K562 (cell line): Measurements from ENCODE around the gene NUTF2. TPM values are rescaled to one million over a fixed set of nuclear protein-coding genes. Genes with fewer than 3 reads are reported as not detected.

Experiments
- ATAC-seq: fragments of 200-7000 bp; cut with Tn5 transposase; 3 replicates; pipeline ENCODE4 v1.9.1; 2020; ENCODE audit warnings: moderate library complexity
- BruUV-seq: library from RNA; stranded (reverse); fragments of 400-500 nt; replicated peaks from 2 replicates; lab custom pipeline; 2021; lab: Mats Ljungman, UMichigan
- CTCF ChIA-PET: fragments of 300-600 bp; formaldehyde crosslinking; extraction: SDS; loops from one replicate; lab custom pipeline; 2021; ENCODE audit warnings: low intra/inter-chr PET ratio; lab: Yijun Ruan, JAX
- POLR2A ChIA-PET: fragments of 300-600, 350-650 bp; sonication (Branson Sonifier 250); formaldehyde crosslinking; extraction: SDS; loops from one replicate; lab custom pipeline; 2021; ENCODE audit warnings: antibody characterized with exemption, inconsistent platforms; lab: Yijun Ruan, JAX
- DNase-seq, 4 experiments: peaks; one replicate each; pipeline versions ENCODE4 v3.0.0 to v3.0.0-alpha.2; 2011 to 2018; ENCODE audit warnings: low spot score in 3 of 4, mixed read lengths in 3 of 4; ENCODE audit errors: extremely low read depth in 1 of 4
- FAIRE-seq: peaks from 2 replicates; lab custom pipeline; 2011; peaks lifted over from hg19 to GRCh38; lab: Jason Lieb, UNC
- H2AFZ ChIP-seq: 2 replicates; pipeline ENCODE4 v1.6.0; 2011; ENCODE audit warnings: low read depth, low read length, control low read depth, inconsistent platforms
- H3K27ac ChIP-seq: fragments of 200-600 bp; 3 replicates; pipeline ENCODE4 v1.8.0; 2011; ENCODE audit warnings: low read depth, mild to moderate bottlenecking, control low read depth, inconsistent platforms, low read length, moderate library complexity, mixed read lengths; ENCODE audit errors: extremely low read depth
- H3K27me3 ChIP-seq, 2 experiments: fragments of 300-600 bp in 1 of 2; 2 replicates in 1 of 2; 3 replicates in 1 of 2; pipeline versions ENCODE4 v1.6.0 to v1.8.0; 2011; ENCODE audit warnings: inconsistent platforms in 2 of 2, low read length in 2 of 2, mild to moderate bottlenecking in 1 of 2, mixed read lengths in 1 of 2, moderate library complexity in 1 of 2; ENCODE audit not compliant: control insufficient read depth in 2 of 2, insufficient read depth in 2 of 2
- H3K36me3 ChIP-seq: fragments of 300-600 bp; 3 replicates; pipeline ENCODE4 v1.8.0; 2011; ENCODE audit warnings: mild to moderate bottlenecking, low read length, inconsistent platforms; ENCODE audit not compliant: control insufficient read depth, insufficient read depth
- H3K4me1 ChIP-seq, 2 experiments: fragments of 200-600 bp in 1 of 2; replicated peaks in 1 of 2; 2 replicates in 1 of 2; 3 replicates in 1 of 2; pipeline versions ENCODE4 v1.5.1 to v1.8.0; 2011; ENCODE audit warnings: inconsistent platforms in 2 of 2, low read length in 2 of 2, mild to moderate bottlenecking in 1 of 2, mixed read lengths in 1 of 2, moderate library complexity in 1 of 2; ENCODE audit not compliant: control insufficient read depth in 2 of 2, insufficient read depth in 2 of 2
- H3K4me2 ChIP-seq: 2 replicates; pipeline ENCODE4 v1.6.1; 2011; ENCODE audit warnings: low read length, control low read depth, inconsistent platforms, mixed read lengths; ENCODE audit not compliant: insufficient read depth
- H3K4me3 ChIP-seq: fragments of 200-600 bp; sonication (generic), shearing (Covaris generic); 2 replicates; pipeline ENCODE4 v1.5.1; 2016; ENCODE audit warnings: control low read depth, inconsistent platforms
- H3K79me2 ChIP-seq: fragments of 200-600 bp; 3 replicates; pipeline ENCODE4 v1.8.0; 2011; ENCODE audit warnings: low read length, inconsistent platforms; ENCODE audit not compliant: control insufficient read depth, insufficient read depth
- H3K9ac ChIP-seq, 2 experiments: 2 replicates each; pipeline versions ENCODE4 v1.6.0 to v1.6.1; 2011; ENCODE audit warnings: low read depth in 2 of 2, low read length in 2 of 2, control low read depth in 1 of 2, inconsistent platforms in 1 of 2, mild to moderate bottlenecking in 1 of 2, mixed read lengths in 1 of 2; ENCODE audit not compliant: insufficient read depth in 1 of 2
- H3K9me1 ChIP-seq: one replicate; pipeline ENCODE4 v1.6.0; 2011; ENCODE audit warnings: inconsistent platforms, mild to moderate bottlenecking, low read length, moderate library complexity; ENCODE audit not compliant: control insufficient read depth, insufficient read depth
- H3K9me3 ChIP-seq: replicated peaks from 2 replicates; pipeline ENCODE4 v1.5.1; 2011; ENCODE audit warnings: low read depth, low read length, inconsistent platforms; ENCODE audit not compliant: control insufficient read depth, insufficient read depth
- H4K20me1 ChIP-seq: replicated peaks from 2 replicates; pipeline ENCODE4 v1.6.1; 2011; ENCODE audit warnings: low read length, inconsistent platforms, mixed read lengths; ENCODE audit not compliant: control insufficient read depth, insufficient read depth
- BHLHE40 ChIP-seq: IDR thresholded peaks from 2 replicates; pipeline ENCODE4 v1.6.1; 2011; ENCODE audit warnings: low read length, improper control_type of control experiment
- CBFA2T2 ChIP-seq: fragments of 450-650 bp; conservative IDR thresholded peaks from 2 replicates; pipeline ENCODE4 v1.6.1; 2017; ENCODE audit warnings: mild to moderate bottlenecking
- CBFA2T3 ChIP-seq: fragments of 450-650 bp; IDR thresholded peaks from 2 replicates; pipeline ENCODE4 v1.6.1; 2017
- FOXJ3 ChIP-seq: sonication (generic); formaldehyde crosslinking; IDR thresholded peaks from 2 replicates; pipeline ENCODE4 v1.4.0; 2020; ENCODE audit warnings: mild to moderate bottlenecking, missing genetic modification reagents
- FOXP1 ChIP-seq: sonication (generic); formaldehyde crosslinking; IDR thresholded peaks from 2 replicates; pipeline ENCODE4 v1.8.0; 2022; ENCODE audit warnings: mild to moderate bottlenecking, missing genetic modification reagents
- HMBOX1 ChIP-seq: sonication (generic); IDR thresholded peaks from 2 replicates; pipeline ENCODE4 v1.6.1; 2016
- MAFG ChIP-seq: fragments of 450-650 bp; conservative IDR thresholded peaks from 2 replicates; pipeline ENCODE4 v1.6.1; 2016; ENCODE audit warnings: missing genetic modification characterization, missing compliant biosample characterization
- MEIS2 ChIP-seq: fragments of 450-650 bp; IDR thresholded peaks from 2 replicates; pipeline ENCODE4 v1.6.1; 2014; ENCODE audit warnings: mild to moderate bottlenecking; ENCODE audit not compliant: partially characterized antibody
- NCOR1 ChIP-seq: fragments of 450-650 bp; IDR thresholded peaks from 2 replicates; pipeline ENCODE4 v1.6.1; 2016; ENCODE audit warnings: mild to moderate bottlenecking, moderate library complexity
- NEUROD1 ChIP-seq: fragments of 150-350 bp; IDR thresholded peaks from 2 replicates; pipeline ENCODE4 v1.6.1; 2014; ENCODE audit warnings: borderline replicate concordance, low read length, low read depth; ENCODE audit not compliant: partially characterized antibody
- NR2C2 ChIP-seq, 2 experiments: fragments of 200-800 bp in 1 of 2; sonication (Bioruptor generic) in 1 of 2; sonication (generic) in 1 of 2; formaldehyde crosslinking in 1 of 2; IDR thresholded peaks; 2 replicates each; pipeline versions ENCODE4 v1.6.1 to v1.8.0; 2016 to 2022; ENCODE audit warnings: mild to moderate bottlenecking in 1 of 2, missing compliant biosample characterization in 1 of 2, missing genetic modification characterization in 1 of 2, missing genetic modification reagents in 1 of 2
- NRF1 ChIP-seq, 2 experiments: fragments of 450-650 bp; IDR thresholded peaks in 1 of 2; conservative IDR thresholded peaks in 1 of 2; 2 replicates each; pipeline ENCODE4 v1.6.1; 2014; ENCODE audit warnings: mild to moderate bottlenecking in 2 of 2
- POU5F1 ChIP-seq: fragments of 150-350 bp; IDR thresholded peaks from 2 replicates; pipeline ENCODE4 v1.6.1; 2014; ENCODE audit warnings: borderline replicate concordance, low read length, low read depth, mild to moderate bottlenecking; ENCODE audit not compliant: partially characterized antibody
- RFX1 ChIP-seq: fragments of 450-650 bp; IDR thresholded peaks from 2 replicates; pipeline ENCODE4 v1.6.1; 2016; ENCODE audit warnings: mild to moderate bottlenecking, moderate library complexity
- SMARCE1 ChIP-seq: fragments of 450-650 bp; IDR thresholded peaks from 2 replicates; pipeline ENCODE4 v1.7.1; 2016; ENCODE audit warnings: mild to moderate bottlenecking
- SPI1 ChIP-seq: IDR thresholded peaks from 2 replicates; pipeline ENCODE4 v1.6.1; 2011; ENCODE audit warnings: low read depth, low read length, control low read depth, borderline replicate concordance
- STAT5B ChIP-seq: fragments of 250-450 bp; sonication (Bioruptor Pico); IDR thresholded peaks from 2 replicates; pipeline ENCODE4 v1.8.0; 2021; ENCODE audit warnings: mild to moderate bottlenecking, inconsistent platforms
- ZNF224 ChIP-seq: sonication (generic); formaldehyde crosslinking; IDR thresholded peaks from 2 replicates; pipeline ENCODE4 v1.8.0; 2022; ENCODE audit warnings: mild to moderate bottlenecking, missing genetic modification reagents
- ZNF384 ChIP-seq: IDR thresholded peaks from 2 replicates; pipeline ENCODE4 v1.6.1; 2012; ENCODE audit warnings: low read depth, low read length, improper control_type of control experiment
- ZNF398 ChIP-seq: fragments of 250-450 bp; sonication (Bioruptor Pico); IDR thresholded peaks from 2 replicates; pipeline ENCODE4 v1.8.0; 2021; ENCODE audit warnings: moderate library complexity, mild to moderate bottlenecking, inconsistent platforms
- WGBS: fragments of 100-300 bp; shearing (Covaris generic); methylation state at CpG from one replicate; pipeline ENCODE4 v1.1.6; 2016; ENCODE audit warnings: low coverage, mixed read lengths; ENCODE audit not compliant: insufficient coverage; ENCODE audit errors: missing lambda C conversion rate; 5-methylcytosine and 5-hydroxymethylcytosine counted together
- in situ Hi-C: fragments of 300-500 bp; cut with MboI; formaldehyde crosslinking; loops from 4 replicates; pipeline ENCODE4 v1.15.0; 2018; ENCODE audit warnings: inconsistent platforms, mixed read lengths
- intact Hi-C: fragments of 100-400 bp; cut with micrococcal nuclease; formaldehyde crosslinking; loops from 2 replicates; pipeline ENCODE4 v1.14.2; 2022
- polyA plus RNA-seq, 8 experiments: library from polyadenylated mRNA; depleted of rRNA in 4 of 8; stranded (reverse) in 5 of 8; unstranded in 3 of 8; fragments of >200 nt; fragmentation: Nextera tagmentation in 2 of 8; fragmentation: Illumina TruSeq in 1 of 8; extraction: Ambion mirVana in 2 of 8; extraction: Trizol in 1 of 8; gene quantifications; 2 replicates each; pipeline versions ENCODE4 v1.2.1 to v1.2.3, GENCODE V29; 2011 to 2014; ENCODE audit warnings: inconsistent platforms in 1 of 8, missing spikeins in 1 of 8
- total RNA-seq, 7 experiments: library from RNA; depleted of rRNA in 6 of 7; stranded (reverse); fragments of >200 nt in 6 of 7; fragmentation: Illumina TruSeq in 2 of 7; extraction: Trizol in 2 of 7; gene quantifications; 2 replicates each; pipeline versions ENCODE4 v1.2.1 to v1.2.3, GENCODE V29; 2011 to 2021; ENCODE audit warnings: low replicate concordance in 1 of 7

The NUTF2 gene
- total and polyA plus RNA-seq, 9 of the 15 experiments (the other 6 are each of a cell fraction or from before 2014, with no cell fraction given) = 106 to 248 (median 147) TPM

- in situ Hi-C loops (no loop called here), intact Hi-C loops (no loop called here)
- POLR2A ChIA-PET = interaction anchor here (0.7 to 1.6 kb wide), 4 partner anchors 9 to 14 kb away, joined by 4 to 10 read pairs (median 6); partner anchors contain the start of genes CENPT and NUTF2
- H3K4me1 ChIP-seq = peaks cover 19 to 31% of the 10 kb centered on the region in 2 experiments
- H4K20me1 ChIP-seq = peaks cover 48% of the 10 kb centered on the region
- peaks cover 62% of the 10 kb centered on the region for H3K36me3 ChIP-seq
- no TSS peak for BruUV-seq
- no peak overlapping the region for H3K4me3 ChIP-seq
- ATAC-seq = peak; percentile 83
- WGBS = 64% methylated on average over 3 of the region's 3 CpGs
- peak; percentile 81 for FAIRE-seq
- no peaks in the 10 kb centered on the region for H3K9me3 ChIP-seq
- H3K27ac ChIP-seq = peak overlapping the region; percentile 61; the same call in 2 of the 3 replicates
- H3K4me2 ChIP-seq = peak overlapping the region; percentile 20
- peak overlapping the region; percentile 28 to 57; a peak in 2 of 4 replicates for H3K9ac ChIP-seq
- DNase-seq = peak; percentile 60 to 76 (median 71)
- no peaks in the 10 kb centered on the region for H3K27me3 ChIP-seq
- H2AFZ ChIP-seq = no peak overlapping the region
- H3K9me1 ChIP-seq = peaks cover 6% of the 10 kb centered on the region
- H3K79me2 ChIP-seq = peaks cover 94% of the 10 kb centered on the region
- CTCF ChIA-PET = no interaction called here
- TF ChIP-seq NEUROD1 (peak; percentile 72), NCOR1 (peak; percentile 55), BHLHE40 (0 out of 2 replicates have a peak, but pooled peaks have one; percentile 6), ZNF224 (CRISPR knock-in tag) (no peak), ZNF398 (no peak), FOXJ3 (peak; percentile 91), RFX1 (peak; percentile 92), MEIS2 (peak; percentile 16), CBFA2T3 (peak; percentile 60), HMBOX1 (peak; percentile 49; the same call in 1 of the 2 replicates), MAFG (tag) (peak; percentile 21; the same call in 1 of the 2 replicates), SPI1 (peak; percentile 75), FOXP1 (CRISPR knock-in tag) (peak; percentile 65), SMARCE1 (peak; percentile 39; the same call in 1 of the 2 replicates), POU5F1 (no peak), NR2C2 (CRISPR knock-in tag; IDR thresholded peaks at IDR 0.05) (no peak), NR2C2 (tag; IDR thresholded peaks at IDR 0.05) (peak; percentile 24; the same call in 1 of the 2 replicates), ZNF384 (no peak), NRF1 (conservative IDR thresholded peaks at IDR 0.05 in 1 of 2, IDR thresholded peaks at IDR 0.05 in 1 of 2) (peak; percentile 55 to 64), STAT5B (CRISPR knock-in tag) (no peak), CBFA2T2 (peak; percentile 30)
Observed at GRCh38 chr16:67857547-67858233, 11.0 kb downstream of the NUTF2 start.
